K562 (cell line): ENCODE measurements around the gene RNASEH2A. TPM values are rescaled to one million over a fixed set of nuclear protein-coding genes. Genes with fewer than 3 reads are reported as not detected.

ENCODE experiments used
- ASH1L ChIP-seq: fragments of 450-650 bp; IDR thresholded peaks from 2 replicates; pipeline ENCODE4 v1.6.1; 2018; ENCODE audit warnings: borderline replicate concordance, mild to moderate bottlenecking, low read depth; ENCODE audit not compliant: partially characterized antibody
- DLX4 ChIP-seq: fragments of 250-450 bp; sonication (Bioruptor Pico); IDR thresholded peaks from 2 replicates; pipeline ENCODE4 v1.6.1; 2021; ENCODE audit warnings: mild to moderate bottlenecking
- ETV6 ChIP-seq, 3 experiments: fragments of 150-350 bp in 1 of 3; sonication (generic) in 1 of 3; formaldehyde crosslinking in 1 of 3; IDR thresholded peaks; 2 replicates each; pipeline versions ENCODE4 v1.6.1 to v1.8.0; 2014 to 2022; ENCODE audit warnings: borderline replicate concordance in 2 of 3, low read depth in 2 of 3, antibody characterized with exemption in 1 of 3, low read length in 1 of 3, mild to moderate bottlenecking in 1 of 3, missing genetic modification reagents in 1 of 3
- FOXK1 ChIP-seq: sonication (generic); formaldehyde crosslinking; IDR thresholded peaks from 2 replicates; pipeline ENCODE4 v1.8.0; 2022; ENCODE audit warnings: missing genetic modification reagents, mild to moderate bottlenecking, borderline replicate concordance
- HNRNPLL ChIP-seq: fragments of 200-400 bp; formaldehyde crosslinking; IDR thresholded peaks from 2 replicates; pipeline ENCODE4 v1.6.1; 2017; ENCODE audit warnings: low read length, low read depth, mild to moderate bottlenecking; ENCODE audit not compliant: poor library complexity, severe bottlenecking
- ILF3 ChIP-seq: fragments of 450-650 bp; IDR thresholded peaks from 2 replicates; pipeline ENCODE4 v1.6.1; 2018; ENCODE audit warnings: antibody characterized with exemption, mild to moderate bottlenecking, moderate library complexity, borderline replicate concordance
- KHSRP ChIP-seq: fragments of 450-650 bp; IDR thresholded peaks from 2 replicates; pipeline ENCODE4 v1.6.1; 2017
- MEF2D ChIP-seq: conservative IDR thresholded peaks from 2 replicates; pipeline ENCODE4 v1.6.1; 2016; ENCODE audit warnings: low read depth, missing genetic modification characterization, missing compliant biosample characterization
- MYBL2 ChIP-seq, 2 experiments: fragments of 450-650 bp in 1 of 2; sonication (generic) in 1 of 2; formaldehyde crosslinking in 1 of 2; IDR thresholded peaks; 2 replicates each; pipeline versions ENCODE4 v1.6.1 to v1.8.1; 2017 to 2022; ENCODE audit warnings: borderline replicate concordance in 1 of 2, inconsistent platforms in 1 of 2, low read depth in 1 of 2, mild to moderate bottlenecking in 1 of 2, missing genetic modification reagents in 1 of 2, moderate library complexity in 1 of 2
- MYNN ChIP-seq, 2 experiments: sonication (generic); formaldehyde crosslinking in 1 of 2; IDR thresholded peaks; 2 replicates each; pipeline versions ENCODE4 v1.5.0 to v1.6.1; 2016 to 2020; ENCODE audit warnings: antibody characterized with exemption in 1 of 2, missing genetic modification reagents in 1 of 2
- NCOA1 ChIP-seq: fragments of 450-650 bp; IDR thresholded peaks from 2 replicates; pipeline ENCODE4 v1.6.1; 2016; ENCODE audit warnings: low read depth
- NCOR1 ChIP-seq: fragments of 450-650 bp; IDR thresholded peaks from 2 replicates; pipeline ENCODE4 v1.6.1; 2016; ENCODE audit warnings: mild to moderate bottlenecking, moderate library complexity
- OTX1 ChIP-seq: fragments of 450-650 bp; formaldehyde crosslinking; IDR thresholded peaks from 2 replicates; pipeline ENCODE4 v1.4.0; 2022; ENCODE audit warnings: mild to moderate bottlenecking
- PHF20 ChIP-seq: fragments of 450-650 bp; IDR thresholded peaks from 2 replicates; pipeline ENCODE4 v1.6.1; 2018; ENCODE audit not compliant: partially characterized antibody
- POLR2A ChIP-seq: fragments of 450-650 bp; conservative IDR thresholded peaks from 2 replicates; pipeline ENCODE4 v1.6.1; 2016
- TCF7 ChIP-seq: sonication (generic); IDR thresholded peaks from 2 replicates; pipeline ENCODE4 v1.6.1; 2016; ENCODE audit warnings: antibody characterized with exemption, borderline replicate concordance
- TEAD4 ChIP-seq, 2 experiments: sonication (generic) in 1 of 2; formaldehyde crosslinking in 1 of 2; IDR thresholded peaks; 2 replicates each; pipeline versions ENCODE4 v1.6.1 to v1.8.0; 2012 to 2022; ENCODE audit warnings: borderline replicate concordance in 1 of 2, inconsistent platforms in 1 of 2, low read length in 1 of 2, mild to moderate bottlenecking in 1 of 2, missing genetic modification reagents in 1 of 2
- TFAM ChIP-seq: fragments of 250-450 bp; sonication (Bioruptor Pico); conservative IDR thresholded peaks from 2 replicates; pipeline ENCODE4 v1.5.0; 2021; ENCODE audit warnings: mild to moderate bottlenecking, moderate library complexity
- ZBTB17 ChIP-seq: fragments of 450-650 bp; formaldehyde crosslinking; IDR thresholded peaks from 2 replicates; pipeline ENCODE4 v1.4.0; 2020; ENCODE audit warnings: mild to moderate bottlenecking
- ZFP30 ChIP-seq: fragments of 250-450 bp; sonication (Bioruptor Pico); IDR thresholded peaks from 2 replicates; pipeline ENCODE4 v1.8.0; 2022; ENCODE audit warnings: moderate library complexity, mild to moderate bottlenecking, inconsistent platforms, borderline replicate concordance
- ZHX1 ChIP-seq: fragments of 150-350 bp; conservative IDR thresholded peaks from 2 replicates; pipeline ENCODE4 v1.6.1; 2014; ENCODE audit warnings: low read length
- ZNF77 ChIP-seq: fragments of 250-450 bp; sonication (Bioruptor Pico); IDR thresholded peaks from 2 replicates; pipeline ENCODE4 v1.5.0; 2020
- polyA plus RNA-seq, 8 experiments: library from polyadenylated mRNA; depleted of rRNA in 4 of 8; stranded (reverse) in 5 of 8; unstranded in 3 of 8; fragments of >200 nt; fragmentation: Nextera tagmentation in 2 of 8; fragmentation: Illumina TruSeq in 1 of 8; extraction: Ambion mirVana in 2 of 8; extraction: Trizol in 1 of 8; gene quantifications; 2 replicates each; pipeline versions ENCODE4 v1.2.1 to v1.2.3, GENCODE V29; 2011 to 2014; ENCODE audit warnings: inconsistent platforms in 1 of 8, missing spikeins in 1 of 8
- total RNA-seq, 7 experiments: library from RNA; depleted of rRNA in 6 of 7; stranded (reverse); fragments of >200 nt in 6 of 7; fragmentation: Illumina TruSeq in 2 of 7; extraction: Trizol in 2 of 7; gene quantifications; 2 replicates each; pipeline versions ENCODE4 v1.2.1 to v1.2.3, GENCODE V29; 2011 to 2021; ENCODE audit warnings: low replicate concordance in 1 of 7
- TF ChIP-seq, protein P1 (sequence below), 2 experiments: fragments of 450-650 bp; IDR thresholded peaks; 2 replicates each; pipeline ENCODE4 v1.6.1; 2016

RNASEH2A gene
- total and polyA plus RNA-seq, 9 of the 15 experiments (the other 6 are each of a cell fraction or from before 2014, with no cell fraction given) = 22.3 to 78.0 (median 61.7) TPM

DNA sequence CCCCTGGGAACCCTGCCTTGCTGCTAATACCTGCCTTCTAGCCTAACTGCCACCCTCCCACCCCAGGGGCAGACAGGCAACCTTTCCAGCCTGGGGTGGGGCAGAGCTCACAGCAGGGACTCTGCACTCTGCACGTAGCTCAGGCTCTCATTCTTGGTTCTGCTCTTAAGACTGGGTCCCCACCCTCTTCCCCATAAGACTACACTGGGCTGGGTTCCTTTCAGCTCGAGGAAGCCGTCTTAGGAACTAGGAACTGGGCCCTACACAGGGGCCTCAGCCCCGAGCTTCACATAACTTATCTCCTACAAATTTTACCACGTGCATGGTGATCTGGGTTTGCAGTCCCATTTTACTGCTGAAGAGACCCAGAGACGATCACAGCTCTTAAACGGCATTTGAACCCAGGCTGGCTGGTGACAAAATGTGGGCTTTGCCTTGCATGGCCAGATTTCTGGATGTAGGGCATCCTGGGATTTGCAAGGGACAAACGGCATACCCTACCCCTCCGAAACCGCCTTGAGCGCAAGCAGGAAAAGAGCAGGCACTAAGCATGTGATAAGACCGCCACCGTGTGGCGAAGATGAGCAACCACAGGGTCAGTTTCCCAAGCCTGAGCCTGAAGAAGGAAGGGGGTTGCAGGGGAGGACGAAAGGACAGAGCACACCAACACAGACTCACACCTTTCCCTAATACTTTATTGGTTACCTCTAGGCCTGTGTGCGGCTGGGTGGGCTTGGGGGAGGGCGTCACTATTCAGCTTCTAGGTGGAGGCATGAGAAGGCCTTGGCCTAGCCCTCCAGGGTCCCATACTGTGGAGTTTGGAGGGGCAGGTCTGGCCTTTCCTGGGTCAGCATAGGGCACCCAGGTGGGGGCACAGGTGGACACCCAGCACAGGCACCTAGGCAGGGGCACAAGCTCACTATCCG, 10.0 kb upstream of the RNASEH2A start (continued):
- no peak for TF ChIP-seq PHF20
- no peak for TF ChIP-seq TFAM (CRISPR knock-in tag)
- TF ChIP-seq ZNF77 (CRISPR knock-in tag) = no peak
- TF ChIP-seq ASH1L = no peak
- 0 out of 2 replicates have a peak, but pooled peaks have one; percentile 33 for TF ChIP-seq MYNN (IDR thresholded peaks at IDR 0.05)
- no peak for TF ChIP-seq MYNN (CRISPR knock-in tag; IDR thresholded peaks at IDR 0.05)
- TF ChIP-seq MEF2D (tag) = no peak
- no peak for TF ChIP-seq ILF3
- TF ChIP-seq ZFP30 (CRISPR knock-in tag) = no peak
- TF ChIP-seq OTX1 (CRISPR knock-in tag) = peak; percentile 29; the same call in 1 of the 2 replicates
- TF ChIP-seq DLX4 (CRISPR knock-in tag) = no peak
- TF ChIP-seq KHSRP = no peak
- TF ChIP-seq, protein P1, sequence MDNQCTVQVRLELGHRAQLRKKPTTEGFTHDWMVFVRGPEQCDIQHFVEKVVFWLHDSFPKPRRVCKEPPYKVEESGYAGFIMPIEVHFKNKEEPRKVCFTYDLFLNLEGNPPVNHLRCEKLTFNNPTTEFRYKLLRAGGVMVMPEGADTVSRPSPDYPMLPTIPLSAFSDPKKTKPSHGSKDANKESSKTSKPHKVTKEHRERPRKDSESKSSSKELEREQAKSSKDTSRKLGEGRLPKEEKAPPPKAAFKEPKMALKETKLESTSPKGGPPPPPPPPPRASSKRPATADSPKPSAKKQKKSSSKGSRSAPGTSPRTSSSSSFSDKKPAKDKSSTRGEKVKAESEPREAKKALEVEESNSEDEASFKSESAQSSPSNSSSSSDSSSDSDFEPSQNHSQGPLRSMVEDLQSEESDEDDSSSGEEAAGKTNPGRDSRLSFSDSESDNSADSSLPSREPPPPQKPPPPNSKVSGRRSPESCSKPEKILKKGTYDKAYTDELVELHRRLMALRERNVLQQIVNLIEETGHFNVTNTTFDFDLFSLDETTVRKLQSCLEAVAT (IDR thresholded peaks at IDR 0.05) = peak; percentile 62; a peak in 2 of 4 replicates
- TF ChIP-seq MYBL2 (IDR thresholded peaks at IDR 0.05; ENCODE audit: low read depth) = no peak
- TF ChIP-seq MYBL2 (CRISPR knock-in tag; IDR thresholded peaks at IDR 0.05; ENCODE audit: borderline replicate concordance) = no peak
- no peak for TF ChIP-seq NCOA1
- 0 out of 2 replicates have a peak, but pooled peaks have one; percentile 21 for TF ChIP-seq TEAD4 (IDR thresholded peaks at IDR 0.05; ENCODE audit: low read length)
- TF ChIP-seq TEAD4 (CRISPR knock-in tag; IDR thresholded peaks at IDR 0.05; ENCODE audit: borderline replicate concordance) = no peak
- no peak for TF ChIP-seq TCF7
- TF ChIP-seq ETV6 (IDR thresholded peaks at IDR 0.05; ENCODE audit: borderline replicate concordance in 1 of 2, low read depth in 2 of 2, low read length in 1 of 2) = no peak
- no peak for TF ChIP-seq ETV6 (CRISPR knock-in tag; IDR thresholded peaks at IDR 0.05; ENCODE audit: borderline replicate concordance)
- TF ChIP-seq NCOR1 = 0 out of 2 replicates have a peak, but pooled peaks have one; percentile 39
- no peak for TF ChIP-seq ZHX1
- TF ChIP-seq ZBTB17 (CRISPR knock-in tag) = no peak
- peak; percentile 35 for TF ChIP-seq HNRNPLL
- TF ChIP-seq POLR2A = 0 out of 2 replicates have a peak, but pooled peaks have one; percentile 30
- TF ChIP-seq FOXK1 (CRISPR knock-in tag) = no peak
